A673 (cell line): Measurements from ENCODE around the gene TBC1D5.

Experiments
- CTCF ChIP-seq: fragments of 300-800, 200-600 bp; sonication (generic); conservative IDR thresholded peaks from 2 replicates; pipeline ENCODE4 v1.5.1; 2017; ENCODE audit warnings: low read depth, mild to moderate bottlenecking, antibody characterized with exemption, low read length, moderate library complexity, mixed read lengths
- EZH2 ChIP-seq: fragments of 200-600 bp; sonication (generic); IDR thresholded peaks from 2 replicates; pipeline ENCODE4 v1.6.1; 2017; ENCODE audit warnings: borderline replicate concordance, low read depth, mild to moderate bottlenecking, mixed read lengths, antibody characterized with exemption, low read length; ENCODE audit not compliant: poor library complexity, severe bottlenecking

DNA sequence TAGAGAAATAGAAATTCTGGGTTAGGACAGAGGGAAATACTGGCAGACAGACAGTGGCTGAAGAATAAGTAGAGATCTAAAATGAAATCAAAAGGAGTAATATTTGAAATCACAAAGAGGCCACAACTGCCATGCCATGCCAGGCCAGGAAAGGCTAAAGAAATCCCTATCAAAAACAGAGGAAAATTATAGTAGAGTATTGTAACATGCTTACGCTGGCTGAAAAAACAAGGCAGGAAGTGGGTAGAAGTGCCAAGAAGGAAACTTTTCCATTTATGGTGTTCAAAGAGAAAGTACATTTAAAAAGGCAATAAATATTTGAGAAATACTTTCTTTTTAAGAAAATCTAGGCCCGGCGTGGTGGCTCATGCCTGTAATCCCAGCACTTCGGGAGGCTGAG lies 442.0 kb downstream of the TBC1D5 start:
- TF ChIP-seq EZH2 (no peak), CTCF (no peak)
